Measurements from ENCODE around the gene ECM2. TPM values are rescaled to one million over a fixed set of nuclear protein-coding genes. Genes with fewer than 3 reads are reported as not detected.

Gene ECM2
- total RNA-seq, 1 experiment from 2014 or later, result not detected

DNA sequence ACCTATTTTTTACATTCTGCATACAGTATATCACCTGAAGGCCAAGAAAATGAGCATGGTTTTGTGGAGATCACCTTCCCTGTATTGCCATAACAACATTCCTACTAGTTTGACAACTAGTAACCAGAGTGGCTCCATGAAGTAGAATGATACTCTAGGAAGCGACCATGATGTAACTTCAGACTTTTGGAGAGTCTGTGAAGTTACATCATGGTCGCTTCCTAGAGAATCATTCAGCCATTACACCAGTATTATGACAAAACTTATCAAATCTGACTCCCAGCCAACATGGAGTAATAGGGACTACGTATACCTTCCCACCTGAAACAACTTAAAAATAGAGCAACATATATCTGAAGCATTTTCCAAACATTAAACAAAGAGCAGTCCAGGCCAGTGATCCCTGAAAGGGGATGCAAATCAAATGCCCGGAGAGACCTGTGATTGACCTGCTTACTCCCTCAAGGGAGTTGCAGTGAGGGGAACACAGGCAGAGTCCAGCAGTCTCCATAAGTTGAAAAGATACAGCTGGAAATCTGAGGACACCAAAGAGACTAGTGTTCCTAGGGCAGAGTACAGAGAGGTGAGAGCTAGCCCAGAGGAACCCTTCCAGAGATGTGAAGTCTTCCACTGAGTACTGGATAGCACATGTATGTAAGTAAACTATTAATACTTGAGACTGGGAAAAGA is 7.8 kb downstream of the ECM2 start (continued):
- TF ChIP-seq SP1 (IDR thresholded peaks at IDR 0.05; ENCODE audit: low read depth) (no peak), EZH2 (IDR thresholded peaks at IDR 0.05) (no peak), YY1 (IDR thresholded peaks at IDR 0.05; ENCODE audit: extremely low read depth, insufficient replicate concordance, low read depth, low read length) (no peak), EGR1 (IDR thresholded peaks at IDR 0.05; ENCODE audit: low read depth) (no peak), ELF1 (IDR thresholded peaks at IDR 0.05; ENCODE audit: borderline replicate concordance, low read depth) (no peak)

DNA sequence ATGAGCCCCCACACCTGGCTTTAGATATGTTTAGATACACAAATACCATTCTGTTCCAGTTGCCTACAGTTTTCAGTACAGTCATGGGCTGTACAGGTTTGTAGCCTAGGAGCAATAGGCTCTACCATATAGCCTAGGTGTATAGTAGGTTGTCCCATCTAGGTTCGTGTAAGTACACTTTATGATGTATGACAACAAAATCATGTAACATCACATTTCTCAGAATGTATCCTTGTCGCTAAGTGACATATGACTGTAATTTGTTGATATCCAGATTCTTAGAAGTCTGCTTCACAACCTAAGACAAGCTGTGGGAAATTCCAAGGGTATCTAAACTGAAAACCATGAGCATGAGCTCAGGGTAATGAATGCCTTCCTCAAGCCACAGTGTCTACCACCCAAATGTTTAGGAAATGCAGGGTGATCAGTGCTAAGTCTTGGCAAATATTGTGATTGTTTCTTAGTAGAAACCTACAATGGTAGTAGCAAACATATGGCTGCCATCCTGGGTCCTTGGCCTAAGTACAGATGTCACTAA is 8.4 kb downstream of the ECM2 start:
- Histone ChIP-seq H3K9ac (ENCODE audit: low read length) (no peak overlapping the region), H3K79me2 (ENCODE audit: insufficient read depth, low read length) (no peaks in the 10 kb centered on the region), H3K4me2 (ENCODE audit: low read length) (no peak overlapping the region), H3K36me3 (ENCODE audit: control insufficient read depth in 1 of 2, insufficient read depth in 2 of 2, low read length in 2 of 2) (no peaks in the 10 kb centered on the region), H3K4me1 (ENCODE audit: control insufficient read depth in 1 of 2, insufficient read depth in 2 of 2, low read length in 2 of 2) (no peaks in the 10 kb centered on the region), H3K4me3 (replicated peaks in 1 of 2; ENCODE audit: low read depth in 1 of 2, low read length in 2 of 2) (no peak overlapping the region), H4K20me1 (ENCODE audit: insufficient read depth) (no peaks in the 10 kb centered on the region), H3K27me3 (ENCODE audit: insufficient read depth, low read length) (no peaks in the 10 kb centered on the region), H3K27ac (ENCODE audit: low read depth, low read length) (no peak overlapping the region), H3K9me3 (ENCODE audit: control insufficient read depth in 1 of 2, insufficient read depth in 1 of 2, low read depth in 1 of 2, low read length in 2 of 2) (no peaks in the 10 kb centered on the region), H3K9me2 (ENCODE audit: insufficient read depth) (no peaks in the 10 kb centered on the region), H2AFZ (ENCODE audit: low read depth, low read length, poor library complexity, severe bottlenecking) (no peak overlapping the region)
- DNase-seq (ENCODE audit: low read depth, low spot score), result no peak
- intact Hi-C loops (cut with micrococcal nuclease), result no loop called here
- ChIA-PET POLR2A (no interaction called here), CTCF (no interaction called here), RAD21 (ENCODE audit: low non-redundant PET in 1 of 2, low total read pairs in 2 of 2, uncharacterized antibody in 2 of 2, unreplicated experiment in 2 of 2) (no interaction called here)
- no TSS peak for BruUV-seq (replicated peaks)
- ATAC-seq, result no peak
- TF ChIP-seq EGR1 (IDR thresholded peaks at IDR 0.05; ENCODE audit: low read depth), result no peak
- TF ChIP-seq, protein P1, sequence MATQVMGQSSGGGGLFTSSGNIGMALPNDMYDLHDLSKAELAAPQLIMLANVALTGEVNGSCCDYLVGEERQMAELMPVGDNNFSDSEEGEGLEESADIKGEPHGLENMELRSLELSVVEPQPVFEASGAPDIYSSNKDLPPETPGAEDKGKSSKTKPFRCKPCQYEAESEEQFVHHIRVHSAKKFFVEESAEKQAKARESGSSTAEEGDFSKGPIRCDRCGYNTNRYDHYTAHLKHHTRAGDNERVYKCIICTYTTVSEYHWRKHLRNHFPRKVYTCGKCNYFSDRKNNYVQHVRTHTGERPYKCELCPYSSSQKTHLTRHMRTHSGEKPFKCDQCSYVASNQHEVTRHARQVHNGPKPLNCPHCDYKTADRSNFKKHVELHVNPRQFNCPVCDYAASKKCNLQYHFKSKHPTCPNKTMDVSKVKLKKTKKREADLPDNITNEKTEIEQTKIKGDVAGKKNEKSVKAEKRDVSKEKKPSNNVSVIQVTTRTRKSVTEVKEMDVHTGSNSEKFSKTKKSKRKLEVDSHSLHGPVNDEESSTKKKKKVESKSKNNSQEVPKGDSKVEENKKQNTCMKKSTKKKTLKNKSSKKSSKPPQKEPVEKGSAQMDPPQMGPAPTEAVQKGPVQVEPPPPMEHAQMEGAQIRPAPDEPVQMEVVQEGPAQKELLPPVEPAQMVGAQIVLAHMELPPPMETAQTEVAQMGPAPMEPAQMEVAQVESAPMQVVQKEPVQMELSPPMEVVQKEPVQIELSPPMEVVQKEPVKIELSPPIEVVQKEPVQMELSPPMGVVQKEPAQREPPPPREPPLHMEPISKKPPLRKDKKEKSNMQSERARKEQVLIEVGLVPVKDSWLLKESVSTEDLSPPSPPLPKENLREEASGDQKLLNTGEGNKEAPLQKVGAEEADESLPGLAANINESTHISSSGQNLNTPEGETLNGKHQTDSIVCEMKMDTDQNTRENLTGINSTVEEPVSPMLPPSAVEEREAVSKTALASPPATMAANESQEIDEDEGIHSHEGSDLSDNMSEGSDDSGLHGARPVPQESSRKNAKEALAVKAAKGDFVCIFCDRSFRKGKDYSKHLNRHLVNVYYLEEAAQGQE (IDR thresholded peaks at IDR 0.05; ENCODE audit: low read depth), result no peak
- TF ChIP-seq RAD21 (IDR thresholded peaks at IDR 0.05; ENCODE audit: low read depth), result no peak
- no peak for TF ChIP-seq ZNF274 (IDR thresholded peaks at IDR 0.05; ENCODE audit: low read depth, low read length)
- TF ChIP-seq POLR2AphosphoS5 (IDR thresholded peaks at IDR 0.05; ENCODE audit: low read depth, low read length), result no peak
- no peak for TF ChIP-seq ATF3 (IDR thresholded peaks at IDR 0.05)
- no peak for TF ChIP-seq CEBPB (IDR thresholded peaks at IDR 0.05; ENCODE audit: low read depth)
- no peak for TF ChIP-seq TCF7L2 (IDR thresholded peaks at IDR 0.05; ENCODE audit: borderline replicate concordance, extremely low read depth, insufficient read depth, insufficient read length)
- TF ChIP-seq MAX (IDR thresholded peaks at IDR 0.05), result no peak
- TF ChIP-seq SIN3A (IDR thresholded peaks at IDR 0.05; ENCODE audit: low read depth), result no peak

Measured in HCT116 (cell line).